Stomach (tissue), 9 donors: ENCODE data around the gene FOXJ3. TPM values are rescaled to one million over a fixed set of nuclear protein-coding genes. Genes with fewer than 3 reads are reported as not detected.

Experiments used
- DNase-seq, 2 donors: peaks; one replicate each; pipeline versions ENCODE4 v3.0.0 to v3.0.0-alpha.2; 2013 to 2019
- H3K27ac ChIP-seq, 5 donors: fragments of 200-600 bp in 4 of 5; sonication (generic) in 4 of 5; one replicate each; pipeline ENCODE4 v1.5.1; 2013 to 2019; ENCODE audit warnings: mild to moderate bottlenecking in 1 of 5, moderate library complexity in 1 of 5
- H3K27me3 ChIP-seq, 3 donors: fragments of 200-600 bp; sonication (generic); one replicate each; pipeline ENCODE4 v1.5.1; 2017 to 2019; ENCODE audit warnings: mixed run types in 1 of 3
- H3K36me3 ChIP-seq, 4 donors: fragments of 200-600 bp; sonication (generic); 1 replicate in 3 of 4; 2 replicates in 1 of 4; pipeline ENCODE4 v1.5.1; 2016 to 2019
- H3K4me1 ChIP-seq, 4 donors: fragments of 200-600 bp; sonication (generic); one replicate each; pipeline ENCODE4 v1.5.1; 2016 to 2019
- H3K4me3 ChIP-seq, 4 donors: fragments of 200-600 bp; sonication (generic) in 3 of 4; one replicate each; pipeline ENCODE4 v1.5.1; 2016 to 2019; ENCODE audit warnings: mild to moderate bottlenecking in 1 of 4
- H3K9me3 ChIP-seq, 4 donors: fragments of 200-600 bp; sonication (generic); one replicate each; pipeline ENCODE4 v1.5.1; 2016 to 2019
- CTCF ChIP-seq, 7 experiments: fragments of 450-650 bp in 4 of 7; fragments of 200-600 bp in 3 of 7; sonication (generic) in 3 of 7; IDR thresholded peaks; one replicate each; pipeline ENCODE4 v1.5.1; 2016 to 2019; ENCODE audit warnings: antibody characterized with exemption in 7 of 7, control low read depth in 2 of 7, mild to moderate bottlenecking in 1 of 7
- EP300 ChIP-seq: sonication (generic); formaldehyde crosslinking; IDR thresholded peaks from one replicate; pipeline ENCODE4 v1.6.1; 2017; ENCODE audit warnings: antibody characterized with exemption
- POLR2A ChIP-seq, 4 donors: fragments of 450-650 bp; IDR thresholded peaks; one replicate each; pipeline ENCODE4 v1.6.1; 2016; ENCODE audit warnings: antibody characterized with exemption in 4 of 4, control low read depth in 2 of 4, mild to moderate bottlenecking in 1 of 4, moderate library complexity in 1 of 4
- POLR2AphosphoS5 ChIP-seq, 3 donors: sonication (generic); formaldehyde crosslinking; IDR thresholded peaks; one replicate each; pipeline ENCODE4 v1.6.1; 2016; ENCODE audit warnings: antibody characterized with exemption in 3 of 3
- WGBS, 5 donors: extraction: QIAGEN DNeasy Blood & Tissue Kit in 3 of 5; methylation state at CpG; one replicate each; pipeline versions ENCODE4 v1.1.5 to v1.1.7; 2013 to 2018; 5-methylcytosine and 5-hydroxymethylcytosine counted together
- intact Hi-C: fragments of 100-400 bp; cut with DNase I; formaldehyde crosslinking; loops from one replicate; pipeline ENCODE4 v1.15.1; 2023; ENCODE audit warnings: low total_unique reads
- polyA plus RNA-seq, 3 donors: library from polyadenylated mRNA; stranded (reverse); fragments of 200-250 nt; gene quantifications; one replicate each; pipeline ENCODE4 v1.2.3, GENCODE V29; 2013
- total RNA-seq, 5 donors: library from RNA; depleted of rRNA; stranded (reverse); fragments of >200 nt; gene quantifications; one replicate each; pipeline versions ENCODE4 v1.1.0 to v1.2.3, GENCODE V29; 2014 to 2016
- donor health status: healthy with polysubstance abuse.
- donor health status: Bipolar disorder and iron deficiency.
- donor health status: healthy.

The FOXJ3 gene
- total and polyA plus RNA-seq, 8 donors, result 8.3 to 57.3 (median 12.3) TPM

GRCh38 chr1:42282867-42283583, 52.0 kb downstream of the FOXJ3 start:
- 72 to 90% (median 80%) methylated on average over 5 of the region's 5 CpGs for WGBS, 5 donors
- Histone ChIP-seq H3K4me3 (no peak overlapping the region), H3K27me3 (no peaks in the 10 kb centered on the region), H3K9me3 (no peaks in the 10 kb centered on the region), H3K27ac (peak overlapping the region in 1 of 5 donors; percentile 5), H3K36me3 (peaks cover 0 to 4% (median under 1%) of the 10 kb centered on the region in 4 donors), H3K4me1 (peaks cover 0 to 40% (median 10%) of the 10 kb centered on the region in 4 donors)
- no peak for DNase-seq
- intact Hi-C loops, result no loop called here
- no peak for TF ChIP-seq EP300

GRCh38 chr1:42282024-42282579, 52.9 kb downstream of the FOXJ3 start:
- no peak overlapping the region for H3K4me3 ChIP-seq
- no peak for DNase-seq
- peaks cover 0 to 8% (median 3%) of the 10 kb centered on the region in 4 donors for H3K36me3 ChIP-seq
- no peaks in the 10 kb centered on the region for H3K9me3 ChIP-seq
- intact Hi-C loops, result no loop called here
- 70 to 98% (median 93%) methylated on average over 2 of the region's 2 CpGs for WGBS, 5 donors
- no peaks in the 10 kb centered on the region for H3K27me3 ChIP-seq
- peak overlapping the region in 1 of 5 donors; percentile 5 for H3K27ac ChIP-seq
- H3K4me1 ChIP-seq, result peaks cover 0 to 40% (median 10%) of the 10 kb centered on the region in 4 donors
- no peak for TF ChIP-seq CTCF (IDR thresholded peaks at IDR 0.05)
- no peak for TF ChIP-seq EP300
- no peak for TF ChIP-seq POLR2AphosphoS5 (IDR thresholded peaks at IDR 0.05)
- TF ChIP-seq POLR2A (IDR thresholded peaks at IDR 0.05), result no peak

GRCh38 chr1:42280821-42281220, 54.2 kb downstream of the FOXJ3 start:
- DNase-seq, result no peak
- H3K9me3 ChIP-seq, result no peaks in the 10 kb centered on the region
- H3K27me3 ChIP-seq, result no peaks in the 10 kb centered on the region
- TF ChIP-seq POLR2AphosphoS5 (IDR thresholded peaks at IDR 0.05) (no peak), CTCF (IDR thresholded peaks at IDR 0.05) (no peak), EP300 (no peak), POLR2A (IDR thresholded peaks at IDR 0.05) (no peak)
- 88 to 98% (median 92%) methylated on average over 1 of the region's 1 CpG for WGBS, 5 donors
- H3K4me1 ChIP-seq, result peaks cover 0 to 40% (median 10%) of the 10 kb centered on the region in 4 donors
- H3K27ac ChIP-seq, result no peak overlapping the region
- peaks cover 0 to 21% (median 14%) of the 10 kb centered on the region in 4 donors for H3K36me3 ChIP-seq
- intact Hi-C loops, result no loop called here
- no peak overlapping the region for H3K4me3 ChIP-seq

- H3K27me3 ChIP-seq, result no peaks in the 10 kb centered on the region
- no peak overlapping the region for H3K4me3 ChIP-seq
- DNase-seq, result peak in 1 of 2 donors; percentile 4
- 60 to 79% (median 72%) methylated on average over 2 of the region's 2 CpGs for WGBS, 5 donors
- H3K36me3 ChIP-seq, result peaks cover 0 to 35% (median 17%) of the 10 kb centered on the region in 4 donors
- no peak overlapping the region for H3K27ac ChIP-seq
- peaks cover 0 to 40% (median 10%) of the 10 kb centered on the region in 4 donors for H3K4me1 ChIP-seq
- H3K9me3 ChIP-seq, result no peaks in the 10 kb centered on the region
- intact Hi-C loops, result no loop called here
- TF ChIP-seq POLR2AphosphoS5 (IDR thresholded peaks at IDR 0.05) (no peak), POLR2A (IDR thresholded peaks at IDR 0.05) (no peak), CTCF (IDR thresholded peaks at IDR 0.05) (no peak), EP300 (no peak)
Observed at GRCh38 chr1:42279055-42279454, 56.0 kb downstream of the FOXJ3 start.

GRCh38 chr1:42272920-42273319, 62.1 kb downstream of the FOXJ3 start:
- 69 to 85% (median 79%) methylated on average over 1 of the region's 1 CpG for WGBS, 5 donors
- Histone ChIP-seq H3K27ac (no peak overlapping the region), H3K4me3 (no peak overlapping the region), H3K27me3 (no peaks in the 10 kb centered on the region), H3K4me1 (peaks cover 0 to 7% (median 0%) of the 10 kb centered on the region in 4 donors), H3K9me3 (no peaks in the 10 kb centered on the region), H3K36me3 (peaks cover 0 to 29% (median 16%) of the 10 kb centered on the region in 4 donors)
- intact Hi-C loops, result no loop called here
- no peak for TF ChIP-seq POLR2AphosphoS5 (IDR thresholded peaks at IDR 0.05)
- no peak for TF ChIP-seq CTCF (IDR thresholded peaks at IDR 0.05)
- TF ChIP-seq POLR2A (IDR thresholded peaks at IDR 0.05), result no peak
- TF ChIP-seq EP300, result no peak
- no peak for DNase-seq
